Measurements from ENCODE around the gene LURAP1L.

The LURAP1L gene

DNA sequence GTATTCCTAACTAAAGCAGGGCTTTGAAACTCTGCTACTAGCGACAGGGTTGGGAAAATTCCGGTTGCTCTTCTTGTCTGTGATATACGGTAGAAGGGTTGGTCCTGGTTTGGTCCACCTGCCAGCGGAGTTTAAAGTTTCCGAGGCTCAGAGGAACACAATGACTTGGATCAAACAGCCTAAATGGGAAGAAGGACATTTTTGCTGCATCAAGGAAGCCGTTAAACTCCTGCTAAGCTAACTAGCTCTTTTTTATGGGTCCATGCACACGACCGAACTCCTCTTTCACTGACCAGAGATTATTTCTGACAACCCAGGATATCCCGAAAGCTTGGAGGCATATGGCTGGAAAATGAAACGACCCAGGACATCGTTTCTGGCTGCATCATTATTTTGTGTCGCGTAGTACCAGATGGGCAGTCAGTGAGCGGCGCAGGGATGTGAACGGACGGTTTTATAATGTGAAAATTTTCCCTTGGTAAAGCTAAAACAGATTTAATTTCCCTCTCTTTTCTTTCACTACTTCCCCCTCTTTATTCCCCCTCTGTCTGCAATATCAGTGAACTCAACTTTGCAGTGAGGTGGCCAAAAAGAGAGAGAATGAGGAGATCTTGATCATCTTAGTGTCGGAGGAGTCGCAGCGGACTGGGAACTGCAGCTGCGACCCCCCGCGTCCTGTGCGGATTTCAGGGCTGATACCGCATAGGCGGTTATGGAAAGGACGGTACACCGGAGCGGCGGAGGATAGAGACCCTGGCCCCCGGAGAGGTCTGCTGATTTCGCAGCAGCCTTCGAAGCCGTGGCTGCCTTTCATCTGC, at the start of gene LURAP1L:
LURAP1L (plus strand) TSS at position 160 of the 818 bp plus-strand sequence. CDS start 696 bp downstream, outside the sequence.
- no peak for DNase-seq (ENCODE audit: low read depth in 2 of 3, low spot score in 1 of 3)

DNA sequence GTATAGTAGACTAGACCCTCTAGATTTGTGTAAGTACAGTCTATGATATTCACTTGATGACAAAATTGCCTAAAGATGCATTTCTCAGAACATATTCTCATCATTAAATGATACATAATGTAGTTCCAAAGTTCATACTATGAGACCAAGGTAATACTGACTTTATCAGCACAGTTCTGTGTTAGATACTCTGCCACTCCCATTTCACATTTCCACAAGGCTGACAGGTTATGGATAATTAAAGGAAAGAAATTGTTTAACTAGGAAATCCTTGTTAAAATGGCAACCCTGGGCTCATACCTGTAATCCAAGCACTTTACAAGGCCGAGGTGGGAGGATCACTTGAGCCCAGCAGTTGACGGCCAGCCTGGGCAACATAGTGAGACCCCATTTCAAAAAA, 48.0 kb upstream of the LURAP1L start:
- no peak for DNase-seq (ENCODE audit: low read depth in 2 of 3, low spot score in 1 of 3)

DNA sequence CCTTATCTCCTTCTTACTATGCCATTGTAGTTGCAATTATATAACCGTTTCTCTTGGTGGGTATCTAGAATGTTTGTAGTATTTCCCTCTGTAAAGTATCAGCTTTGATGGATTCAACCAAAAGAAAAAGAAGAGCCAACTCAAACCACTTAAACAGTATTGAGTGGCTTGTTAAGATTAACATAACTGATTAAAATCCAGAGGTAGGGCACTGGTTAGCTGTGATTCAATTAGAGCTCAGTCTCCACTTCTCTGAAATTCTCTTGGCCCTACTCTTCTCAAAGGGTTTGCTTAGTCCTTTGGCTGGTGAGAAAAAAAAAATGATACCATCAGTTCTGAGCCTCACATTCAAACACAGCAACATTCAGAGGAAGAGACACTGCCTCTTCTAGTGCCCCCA, 44.6 kb upstream of the LURAP1L start:
- DNase-seq (ENCODE audit: low read depth in 2 of 3, low spot score in 1 of 3), result no peak

DNA sequence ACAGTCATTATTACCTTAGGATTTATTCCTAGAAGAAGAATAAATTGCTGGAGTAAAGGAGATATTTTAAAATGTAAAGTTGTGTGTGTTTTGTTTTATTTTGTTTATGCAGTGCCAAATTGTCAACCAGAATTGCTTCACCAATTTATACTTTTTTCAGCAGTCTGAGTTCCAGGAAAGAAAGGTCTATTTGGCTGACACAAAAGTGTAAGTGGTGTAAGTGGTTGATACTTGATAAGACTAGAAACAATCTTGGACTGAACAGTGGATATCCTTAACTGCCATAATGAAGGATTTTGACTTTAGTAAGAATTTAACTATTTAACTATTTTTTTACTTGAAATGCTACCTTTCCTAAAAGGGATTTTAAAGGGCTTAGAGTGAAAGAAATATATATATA, 43.9 kb upstream of the LURAP1L start:
- no peak for DNase-seq (ENCODE audit: low read depth in 2 of 3, low spot score in 1 of 3)

- DNase-seq (ENCODE audit: low read depth in 2 of 3, low spot score in 1 of 3), result no peak
Measured at GRCh38 chr9:12732971-12733370, 41.8 kb upstream of the LURAP1L start.

GRCh38 chr9:12735665-12736064, 39.2 kb upstream of the LURAP1L start:
- no peak for DNase-seq (ENCODE audit: low read depth in 2 of 3, low spot score in 1 of 3)

DNA sequence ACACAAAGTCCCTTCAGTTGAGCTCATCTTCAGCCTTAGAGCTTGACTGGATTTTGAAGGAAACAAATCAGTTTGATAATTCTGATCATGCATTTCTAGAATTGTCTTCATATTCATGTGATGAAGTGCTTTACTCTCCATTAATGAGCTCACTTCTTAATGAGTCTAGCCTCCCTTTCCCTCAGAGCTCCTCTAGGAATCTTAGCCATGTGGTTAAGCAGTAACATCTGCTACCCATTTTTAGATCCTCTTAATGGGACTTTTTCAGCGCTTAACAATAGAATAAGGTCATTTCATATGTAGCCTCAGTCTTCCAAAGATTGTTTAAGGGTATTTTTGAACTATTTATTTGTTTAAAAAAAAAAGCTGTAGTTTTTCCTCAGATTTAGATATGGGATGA, 36.9 kb upstream of the LURAP1L start:
- DNase-seq (ENCODE audit: low read depth in 2 of 3, low spot score in 1 of 3), result no peak

GRCh38 chr9:12739014-12739652, 35.7 kb upstream of the LURAP1L start:
- DNase-seq (ENCODE audit: low read depth in 2 of 3, low spot score in 1 of 3), result no peak

DNA sequence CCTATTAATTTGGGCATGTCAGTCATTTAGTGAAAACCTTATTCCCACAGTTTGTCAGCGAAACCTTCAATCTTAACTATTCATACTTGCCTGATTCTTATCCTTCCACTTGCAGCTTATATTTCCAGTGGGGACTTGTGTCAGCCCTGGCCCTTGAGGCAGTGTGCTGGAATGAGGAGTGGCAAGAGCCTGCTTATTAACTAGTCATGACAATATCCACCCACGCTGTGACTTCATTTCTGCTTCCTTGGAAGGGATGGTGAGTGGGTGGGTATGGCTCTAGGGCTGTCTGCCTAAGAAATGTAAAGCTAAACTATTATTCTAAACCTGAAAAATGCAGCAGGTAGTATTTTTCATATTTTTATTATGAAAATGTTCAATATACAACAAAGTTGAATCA, 34.0 kb upstream of the LURAP1L start:
- DNase-seq (ENCODE audit: low read depth in 2 of 3, low spot score in 1 of 3), result no peak

DNA sequence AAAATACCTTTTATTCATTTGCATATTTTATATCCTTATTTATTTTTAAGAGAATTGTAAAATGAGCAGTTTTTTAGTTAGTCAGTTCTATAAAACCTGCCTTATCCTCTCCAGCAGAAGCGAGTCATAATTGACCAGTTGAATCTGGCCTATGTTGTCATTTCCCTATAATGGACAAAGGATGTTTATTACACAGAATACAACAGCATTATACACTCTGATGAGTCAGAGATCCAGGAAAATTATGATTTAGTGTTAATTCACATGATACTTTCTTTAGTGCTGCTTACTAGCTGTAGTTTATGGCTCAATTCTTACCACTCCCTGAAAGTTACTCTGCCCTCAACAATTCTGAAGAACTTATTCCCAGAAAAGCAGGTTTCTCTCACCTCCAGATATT, 26.8 kb upstream of the LURAP1L start:
- DNase-seq (ENCODE audit: low read depth in 2 of 3, low spot score in 1 of 3), result no peak

GRCh38 chr9:12748954-12749353, 25.9 kb upstream of the LURAP1L start:
- no peak for DNase-seq (ENCODE audit: low read depth in 2 of 3, low spot score in 1 of 3)

GRCh38 chr9:12753931-12754330, 20.9 kb upstream of the LURAP1L start:
- no peak for DNase-seq (ENCODE audit: low read depth in 2 of 3, low spot score in 1 of 3)

GRCh38 chr9:12759761-12760160, 15.1 kb upstream of the LURAP1L start:
- DNase-seq (ENCODE audit: low read depth in 2 of 3, low spot score in 1 of 3), result no peak

DNA sequence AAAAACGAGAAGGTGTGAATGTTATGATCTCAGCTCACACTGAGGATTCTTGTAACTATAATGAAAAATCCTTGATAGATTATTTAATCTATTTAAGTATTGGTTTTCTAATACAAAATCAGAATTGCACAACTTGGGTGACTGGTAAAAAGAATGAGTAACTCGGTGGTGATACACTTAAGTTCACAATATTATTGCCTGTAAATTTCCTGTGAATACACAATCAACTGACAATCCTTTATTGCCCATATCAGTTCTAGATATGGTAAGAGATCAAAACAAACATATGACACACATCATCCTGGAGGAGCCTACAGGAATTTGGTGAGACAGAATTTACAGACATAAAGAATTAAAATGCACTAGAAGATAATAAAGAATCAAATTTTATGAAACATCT, 14.1 kb upstream of the LURAP1L start:
- DNase-seq (ENCODE audit: low read depth in 2 of 3, low spot score in 1 of 3), result no peak

DNA sequence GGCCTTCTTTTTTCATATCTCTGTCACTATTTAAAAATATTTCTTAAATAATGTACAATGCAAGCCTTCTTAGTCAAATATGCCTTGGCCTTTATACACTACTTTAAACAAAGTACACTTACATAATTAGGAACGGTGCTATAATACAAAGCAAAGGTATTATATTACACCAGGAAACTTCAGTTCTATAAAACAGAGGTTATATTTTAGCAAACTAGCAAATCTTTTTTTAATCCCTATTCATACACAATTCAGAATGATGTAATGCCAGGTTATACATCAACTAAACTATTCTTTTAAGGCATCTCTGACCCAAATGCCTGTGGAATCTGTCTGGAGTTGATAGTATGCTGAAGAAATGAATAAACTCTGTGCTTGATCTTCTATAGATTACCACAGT, 10.7 kb upstream of the LURAP1L start:
- no peak for DNase-seq (ENCODE audit: low read depth in 2 of 3, low spot score in 1 of 3)

GRCh38 chr9:12765088-12765798, 9.6 kb upstream of the LURAP1L start:
- no peak for DNase-seq (ENCODE audit: low read depth in 2 of 3, low spot score in 1 of 3)

- no peak for DNase-seq (ENCODE audit: low read depth in 2 of 3, low spot score in 1 of 3)
Measured at GRCh38 chr9:12766357-12766756, 8.5 kb upstream of the LURAP1L start.

DNA sequence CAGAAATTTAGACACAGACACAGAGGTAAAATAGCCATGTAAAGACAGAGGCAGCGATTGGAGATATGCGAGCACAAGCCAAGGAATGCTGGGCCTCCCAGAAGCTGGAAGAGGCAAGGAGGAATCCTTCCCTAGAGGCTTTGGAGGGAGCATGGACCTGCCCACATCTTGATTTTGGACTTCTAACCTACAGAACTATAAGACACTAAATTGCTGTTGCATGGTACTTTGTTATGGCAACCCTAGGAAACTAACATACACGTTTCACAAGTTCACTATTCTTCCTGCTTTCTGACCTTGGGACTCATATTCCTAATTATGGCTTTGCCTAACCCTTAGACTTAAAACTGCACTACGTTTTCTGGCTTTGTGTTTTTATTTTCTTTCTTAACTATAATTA, 4.6 kb upstream of the LURAP1L start:
- no peak for DNase-seq (ENCODE audit: low read depth in 2 of 3, low spot score in 1 of 3)

- DNase-seq (ENCODE audit: low read depth in 2 of 3, low spot score in 1 of 3), result no peak
Measured at GRCh38 chr9:12771891-12772290, 2.9 kb upstream of the LURAP1L start.

DNA sequence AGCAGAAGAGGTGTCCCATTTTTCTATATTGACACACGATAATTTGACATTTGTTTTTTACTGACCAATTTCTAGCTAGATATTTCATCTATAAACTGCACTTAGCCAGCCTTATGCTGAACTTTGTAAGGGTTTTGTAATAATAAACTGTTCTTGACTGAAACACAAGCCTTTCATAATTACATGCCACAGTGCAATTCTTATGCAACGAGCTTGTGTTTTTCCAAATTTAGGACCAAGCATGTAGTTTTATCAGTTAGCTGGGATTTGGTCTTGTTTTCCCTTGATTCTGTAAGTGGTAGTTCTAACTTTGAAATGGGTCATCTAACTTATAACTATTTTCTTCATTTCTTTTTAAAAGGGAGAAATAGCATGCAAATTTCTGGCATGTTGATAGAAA, 1.3 kb upstream of the LURAP1L start:
- no peak for DNase-seq (ENCODE audit: low read depth in 2 of 3, low spot score in 1 of 3)

DNA sequence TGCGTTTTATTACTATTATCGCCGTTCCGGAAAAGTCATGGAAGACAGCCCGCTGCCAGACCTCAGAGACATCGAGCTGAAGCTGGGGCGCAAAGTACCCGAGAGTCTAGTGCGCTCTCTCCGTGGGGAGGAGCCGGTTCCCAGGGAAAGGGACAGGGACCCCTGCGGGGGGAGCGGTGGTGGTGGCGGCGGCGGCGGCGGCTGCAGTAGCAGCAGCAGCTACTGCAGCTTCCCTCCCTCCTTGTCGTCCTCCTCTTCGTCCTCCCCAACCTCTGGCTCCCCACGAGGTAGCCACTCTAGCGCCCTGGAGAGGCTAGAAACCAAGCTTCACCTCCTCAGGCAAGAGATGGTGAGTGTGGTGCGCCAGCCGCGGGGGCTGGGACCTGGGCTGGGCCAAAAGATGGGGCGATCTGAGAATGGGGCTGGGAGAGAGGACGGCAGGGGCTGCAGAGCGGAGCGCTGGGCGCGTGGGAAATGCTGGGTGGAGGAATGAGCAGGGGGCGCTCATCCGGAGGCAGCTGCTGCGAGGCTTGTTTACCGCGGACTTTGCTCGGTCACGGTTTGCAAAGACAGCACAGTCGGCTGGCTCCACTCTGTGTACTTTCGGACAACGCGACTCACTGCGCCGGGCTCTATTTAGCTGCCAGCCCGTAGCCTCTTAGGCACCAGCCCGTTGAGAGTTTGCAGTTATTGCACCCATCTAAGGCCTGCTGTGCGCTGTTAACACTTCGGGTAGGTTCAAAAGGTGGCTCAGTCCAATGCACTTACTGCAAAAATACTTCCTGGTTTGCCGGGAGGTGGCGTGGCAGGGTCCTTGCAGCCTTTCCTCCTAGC, 1.1 kb downstream of the LURAP1L start:
- DNase-seq (ENCODE audit: low read depth in 2 of 3, low spot score in 1 of 3), result no peak

All from stimulated activated CD4-positive, alpha-beta T cell treated with anti-CD3 and anti-CD28 coated beads, Interleukin-12 subunit alpha, Interleukin-12 subunit beta, amount 100 ng/mL, for 48 hours (primary cell).